NCI-H128 (cell line): ENCODE measurements around the gene KCNJ3.
"Not testable (repeated sequence)": the region's sequence is repeated elsewhere in the genome, so short reads cannot be mapped to it uniquely, and the experiment has no call there.

Source experiments
- DNase-seq: peaks from one replicate; lab custom pipeline; 2025; ENCODE audit not compliant: unreplicated experiment; lab: John Stamatoyannopoulos, UW

Gene KCNJ3

GRCh38 chr2:154837035-154837434, 138.5 kb downstream of the KCNJ3 start:
- DNase-seq = no peak

GRCh38 chr2:154844513-154844912, 146.0 kb downstream of the KCNJ3 start:
- DNase-seq = no peak

GRCh38 chr2:154846842-154847241, 148.3 kb downstream of the KCNJ3 start:
- no peak for DNase-seq

GRCh38 chr2:154849482-154849881, 151.0 kb downstream of the KCNJ3 start:
- no peak for DNase-seq

GRCh38 chr2:154850532-154850931, 152.0 kb downstream of the KCNJ3 start:
- no peak for DNase-seq

GRCh38 chr2:154855138-154855537, 156.6 kb downstream of the KCNJ3 start:
- no peak for DNase-seq

GRCh38 chr2:154867151-154867550, 168.7 kb downstream of the KCNJ3 start:
- not testable (repeated sequence) for DNase-seq

- no peak for DNase-seq
Measured at GRCh38 chr2:154875999-154876398, 177.5 kb downstream of the KCNJ3 start.

GRCh38 chr2:154882725-154883124, 184.2 kb downstream of the KCNJ3 start:
- DNase-seq = no peak

- no peak for DNase-seq
Measured at GRCh38 chr2:154886316-154886715, 187.8 kb downstream of the KCNJ3 start.

GRCh38 chr2:154898269-154898668, 199.8 kb downstream of the KCNJ3 start:
- DNase-seq = no peak

- no peak for DNase-seq
Measured at GRCh38 chr2:154901063-154901462, 202.6 kb downstream of the KCNJ3 start.
